Natural killer cell treated with Interleukin-12 subunit alpha and Interleukin-12 subunit beta and Interleukin-15 and Interleukin-18, amount 100 ng/mL, for 72 hours (primary cell): ENCODE measurements around the gene CSNK1D. TPM values are rescaled to one million over a fixed set of nuclear protein-coding genes. Genes with fewer than 3 reads are reported as not detected.

Experiments used
- ATAC-seq, 2 donors: fragments of 150-1000 bp; cut with Tn5 transposase in 1 of 2; sonication (Bioruptor Pico), chemical (Tn5 transposase) in 1 of 2; 2 replicates each; pipeline ENCODE4 v1.10.0; 2021
- DNase-seq: peaks from one replicate; pipeline ENCODE4 v3.0.0; 2022; ENCODE audit warnings: low spot score
- H3K27ac Mint-ChIP-seq, 2 donors: 1 replicate in 1 of 2; 2 replicates in 1 of 2; pipeline ENCODE4 v1.8.0; 2022; ENCODE audit warnings: mixed read lengths in 2 of 2, mild to moderate bottlenecking in 1 of 2, moderate library complexity in 1 of 2
- H3K27me3 Mint-ChIP-seq, 2 donors: 1 replicate in 1 of 2; 2 replicates in 1 of 2; pipeline ENCODE4 v1.8.0; 2022; ENCODE audit warnings: mixed read lengths in 2 of 2
- H3K36me3 Mint-ChIP-seq: one replicate; pipeline ENCODE4 v1.8.0; 2022; ENCODE audit warnings: mixed read lengths
- H3K4me1 Mint-ChIP-seq, 2 donors: 1 replicate in 1 of 2; 2 replicates in 1 of 2; pipeline ENCODE4 v1.8.0; 2022; ENCODE audit warnings: low read depth in 2 of 2, mixed read lengths in 2 of 2, mild to moderate bottlenecking in 1 of 2
- H3K4me3 Mint-ChIP-seq: one replicate; pipeline ENCODE4 v1.8.0; 2022; ENCODE audit warnings: mixed read lengths
- H3K9me3 Mint-ChIP-seq: 2 replicates; pipeline ENCODE4 v1.8.0; 2022; ENCODE audit warnings: mixed read lengths
- total RNA-seq, 2 donors: library from RNA; stranded (reverse); gene quantifications; one replicate each; pipeline ENCODE4 v1.2.3, GENCODE V29; 2022

Gene CSNK1D
- total RNA-seq, 2 donors from 2014 or later: 160 to 215 TPM

DNA sequence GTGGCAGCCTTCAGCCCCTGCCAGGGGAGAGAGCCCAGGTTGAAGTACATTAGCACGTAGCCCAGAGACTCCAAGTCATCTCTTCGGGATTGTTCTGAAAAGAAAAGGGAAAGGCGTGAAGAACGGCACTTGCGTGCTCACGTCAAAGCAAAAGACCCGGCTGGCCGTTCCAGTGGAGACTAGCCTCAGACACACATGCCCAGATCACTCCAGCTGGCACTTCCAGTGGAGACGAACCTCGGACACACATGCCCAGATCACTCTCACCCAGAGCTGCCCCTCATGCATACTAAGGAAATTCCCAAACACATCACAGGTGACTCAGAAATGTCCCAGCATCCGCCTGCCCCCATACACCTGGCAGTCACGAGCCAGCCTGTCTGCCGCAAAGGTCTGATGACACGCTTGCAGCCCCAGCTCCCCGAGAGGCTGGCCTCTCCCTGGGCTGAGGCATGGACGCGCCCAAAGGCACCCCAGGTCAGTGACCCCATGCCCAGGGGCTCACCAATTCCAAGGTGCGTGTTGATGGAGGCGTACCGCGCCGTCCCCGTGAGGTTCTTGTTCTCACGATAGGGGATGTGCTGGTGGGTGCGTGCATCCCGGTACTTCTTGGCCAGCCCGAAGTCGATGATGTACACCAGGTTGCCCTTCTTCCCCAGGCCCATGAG lies 20.9 kb downstream of the CSNK1D start:
- Mint-ChIP-seq H3K36me3 (peaks cover 28% of the 10 kb centered on the region), H3K4me3 (no peak overlapping the region), H3K9me3 (no peaks in the 10 kb centered on the region), H3K27ac (peak overlapping the region in 1 of 2 donors; percentile 48), H3K4me1 (peaks cover 24 to 30% of the 10 kb centered on the region in 2 donors), H3K27me3 (no peaks in the 10 kb centered on the region)
- ATAC-seq (no peak), DNase-seq (no peak)

DNA sequence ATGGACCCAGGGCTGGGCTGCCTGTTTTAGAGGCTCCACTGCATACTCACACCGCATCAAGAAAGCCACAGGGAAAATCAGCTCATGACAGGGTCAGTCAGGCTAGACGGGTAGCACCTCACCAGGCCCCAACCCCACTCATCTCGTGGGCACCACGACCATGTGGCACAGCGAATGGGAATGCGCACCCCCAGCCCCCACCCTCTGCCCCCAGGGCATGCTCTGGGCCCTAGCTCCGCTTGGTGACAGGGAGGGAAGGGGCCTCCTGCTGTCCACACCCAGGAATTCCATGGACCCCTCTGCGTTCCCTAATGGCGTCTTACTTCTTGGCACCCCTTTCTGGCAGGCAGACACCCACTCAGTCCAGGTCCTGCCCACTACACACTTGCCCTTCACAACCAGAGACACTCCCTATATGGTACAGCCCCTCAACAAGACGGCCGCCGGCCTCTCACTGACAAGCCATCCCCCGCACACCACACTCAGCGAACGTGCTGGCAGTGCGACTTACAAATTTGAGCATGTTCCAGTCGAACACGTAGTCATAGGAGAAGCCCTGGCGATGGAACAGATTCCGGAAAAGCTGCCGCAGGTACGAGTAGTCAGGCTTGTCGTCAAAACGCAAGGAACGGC lies 22.5 kb downstream of the CSNK1D start:
- peaks cover 20% of the 10 kb centered on the region for H3K36me3 Mint-ChIP-seq

DNA sequence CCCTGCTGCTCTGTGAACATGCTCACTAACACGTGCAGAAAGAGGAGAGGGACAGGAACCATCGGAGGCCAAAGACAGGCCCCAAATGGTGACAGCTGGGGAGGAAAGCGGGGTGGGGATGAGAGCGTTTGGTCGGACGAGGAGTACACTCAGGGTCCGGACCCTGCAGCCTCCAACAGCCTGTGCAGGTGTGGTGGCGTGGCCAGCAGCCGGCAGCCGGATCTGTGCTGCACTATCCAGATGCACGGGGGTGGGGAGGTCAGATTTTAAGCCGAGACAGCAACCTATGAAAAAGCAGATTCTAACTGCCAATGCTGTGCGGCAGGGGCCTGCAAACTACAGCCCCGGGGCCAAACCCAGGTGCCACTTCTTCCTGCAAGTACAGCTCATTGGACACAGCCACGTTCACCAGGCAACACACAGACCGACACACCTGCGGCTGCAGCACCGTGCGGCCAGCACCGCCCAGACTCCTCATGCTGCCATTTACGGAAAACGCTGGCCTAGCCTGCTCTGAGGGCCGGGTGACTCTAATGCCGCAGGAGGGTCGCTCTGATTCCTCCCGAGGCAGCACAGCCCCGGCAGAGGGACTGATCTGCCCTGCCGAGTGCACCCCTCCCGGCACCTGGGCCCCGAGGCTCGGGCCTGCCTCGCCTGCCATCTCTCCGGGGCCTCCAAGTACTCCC lies 23.5 kb downstream of the CSNK1D start:
- ATAC-seq (no peak), DNase-seq (no peak)
- Mint-ChIP-seq H3K36me3 (peaks cover 19% of the 10 kb centered on the region), H3K4me1 (peaks cover 8 to 39% of the 10 kb centered on the region in 2 donors), H3K27ac (no peak overlapping the region), H3K27me3 (no peaks in the 10 kb centered on the region), H3K4me3 (no peak overlapping the region), H3K9me3 (no peaks in the 10 kb centered on the region)

More for the DNA sequence above, 22.5 kb downstream of the CSNK1D start:
- H3K27me3 Mint-ChIP-seq: no peaks in the 10 kb centered on the region
- ATAC-seq (no peak), DNase-seq (no peak)
- H3K4me3 Mint-ChIP-seq: no peak overlapping the region
- peaks cover 14 to 37% of the 10 kb centered on the region in 2 donors for H3K4me1 Mint-ChIP-seq
- peak overlapping the region; percentile 21 to 68 for H3K27ac Mint-ChIP-seq
- H3K9me3 Mint-ChIP-seq: no peaks in the 10 kb centered on the region

DNA sequence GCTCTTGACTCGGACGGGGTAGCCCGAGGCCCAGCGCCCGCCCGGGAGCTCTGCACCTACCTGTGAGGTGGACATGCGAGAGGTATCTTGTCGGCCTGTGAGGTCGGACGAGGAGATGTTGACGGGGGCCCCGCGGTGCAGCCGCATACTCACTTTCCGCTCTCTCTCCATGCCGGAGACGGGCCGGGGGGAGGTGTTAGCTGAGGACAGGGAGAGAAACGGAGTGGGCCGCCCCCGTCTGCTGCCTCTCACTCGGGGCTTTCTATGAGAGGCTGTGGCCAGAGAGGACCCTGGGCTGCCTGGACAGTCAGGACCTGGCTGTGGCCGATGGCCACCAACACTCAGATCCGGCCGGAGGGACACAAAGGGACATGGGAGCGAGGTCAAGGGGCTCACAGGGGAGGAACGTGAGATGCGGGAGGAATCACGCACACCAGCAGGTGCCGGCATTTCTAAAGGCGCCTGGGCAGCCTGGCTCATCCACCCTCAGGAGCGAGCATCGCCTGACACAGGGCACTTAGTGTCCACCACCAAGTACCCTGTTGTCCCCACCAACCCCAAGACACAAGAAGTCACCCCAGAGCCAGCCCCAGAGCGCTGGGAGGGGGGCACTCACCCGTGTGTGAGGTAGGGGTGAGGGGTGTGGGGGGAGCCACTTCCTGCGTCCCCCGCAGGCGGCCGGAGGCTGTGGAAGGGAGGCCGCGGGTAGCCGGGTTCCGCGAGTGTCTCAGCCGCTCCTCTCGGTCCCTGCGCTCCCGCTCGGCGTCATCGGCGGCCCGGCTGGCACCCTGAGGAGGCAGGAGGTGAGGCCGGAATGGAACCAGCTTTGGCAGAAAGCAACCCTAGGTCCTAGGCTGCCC lies 24.5 kb downstream of the CSNK1D start:
- Mint-ChIP-seq H3K4me1 (peaks cover 16 to 48% of the 10 kb centered on the region in 2 donors), H3K4me3 (no peak overlapping the region), H3K27ac (peak overlapping the region in 1 of 2 donors; percentile 87), H3K9me3 (no peaks in the 10 kb centered on the region), H3K36me3 (peaks cover 29% of the 10 kb centered on the region), H3K27me3 (no peaks in the 10 kb centered on the region)
- DNase-seq: no peak
- ATAC-seq: no peak

DNA sequence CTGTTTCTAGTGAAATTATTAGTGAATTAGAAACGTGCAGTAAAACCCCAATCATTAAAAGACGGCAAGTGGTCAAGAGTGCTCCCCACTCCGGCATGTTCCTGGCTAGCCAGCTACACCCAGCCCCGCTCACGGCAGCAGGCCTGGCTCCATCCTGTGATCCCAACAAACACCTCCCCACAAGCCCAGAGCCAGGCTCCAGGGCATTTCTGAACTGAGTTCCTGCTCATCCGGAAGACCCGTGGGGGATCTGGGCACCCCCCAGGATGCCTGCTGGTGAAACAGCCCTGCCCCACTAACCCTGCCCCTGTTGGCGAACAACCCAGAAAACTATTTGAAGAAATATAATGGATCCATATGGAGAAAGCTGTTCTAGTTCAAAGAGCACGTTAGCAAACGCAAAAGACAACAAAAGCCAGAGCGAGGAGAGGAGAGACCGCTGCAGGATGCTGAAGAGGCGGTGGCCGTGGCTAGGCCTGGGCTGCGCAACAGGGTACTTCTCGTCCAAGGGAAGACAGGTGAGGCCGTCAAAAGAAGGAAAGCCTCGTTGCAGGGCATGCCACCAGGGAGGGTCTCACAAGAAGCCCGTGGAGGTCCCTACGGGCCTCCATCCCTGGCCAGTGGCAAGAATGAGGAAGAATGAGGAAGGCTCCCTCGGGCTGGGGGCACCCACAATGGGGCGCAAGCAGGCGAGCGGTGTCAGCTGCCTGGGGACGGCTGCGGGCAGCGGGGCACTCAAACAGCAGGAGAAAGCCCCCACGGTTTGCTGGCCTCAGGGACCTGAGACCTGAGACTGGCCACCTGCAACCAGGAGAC lies 25.4 kb downstream of the CSNK1D start:
- Mint-ChIP-seq H3K27me3 (no peaks in the 10 kb centered on the region), H3K36me3 (peaks cover 31% of the 10 kb centered on the region), H3K4me3 (no peak overlapping the region), H3K27ac (peak overlapping the region; percentile 43 to 87), H3K4me1 (peaks cover 19 to 53% of the 10 kb centered on the region in 2 donors), H3K9me3 (no peaks in the 10 kb centered on the region)
- ATAC-seq (no peak), DNase-seq (no peak)

DNA sequence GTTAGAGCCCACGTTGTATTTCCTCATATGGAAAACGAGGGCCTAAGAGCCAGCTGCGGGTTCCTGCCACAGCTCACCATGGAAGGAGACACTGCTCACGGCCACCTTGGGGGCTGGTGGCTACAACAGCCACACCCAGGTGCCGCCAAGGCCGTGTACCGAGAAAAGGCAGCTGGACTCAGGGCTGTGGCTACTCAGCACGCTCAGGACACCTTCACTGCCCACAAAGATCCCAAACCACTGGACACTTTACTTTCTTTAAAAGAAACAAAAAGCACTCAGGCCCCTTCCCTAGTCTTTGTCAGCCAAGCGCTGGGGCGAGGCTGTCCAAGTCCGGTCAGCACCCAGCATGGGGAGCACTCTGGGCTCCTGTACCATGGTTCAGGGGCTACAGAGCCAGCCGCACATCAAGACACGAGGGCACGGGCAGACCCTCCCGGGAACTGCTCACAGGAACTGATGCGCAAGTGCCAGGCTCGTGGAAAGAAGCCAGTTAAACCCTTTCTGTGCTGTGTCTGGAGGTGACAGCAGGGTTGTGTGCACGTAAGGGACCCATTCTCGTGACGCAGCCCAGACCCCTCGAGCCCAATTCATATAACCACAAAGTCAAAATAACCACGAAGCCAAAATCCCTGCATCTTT lies 26.2 kb downstream of the CSNK1D start:
- Mint-ChIP-seq H3K36me3 (peaks cover 31% of the 10 kb centered on the region), H3K27me3 (no peaks in the 10 kb centered on the region), H3K4me1 (peaks cover 24 to 56% of the 10 kb centered on the region in 2 donors), H3K4me3 (no peak overlapping the region), H3K9me3 (no peaks in the 10 kb centered on the region), H3K27ac (peak overlapping the region; percentile 66 to 87)
- ATAC-seq (no peak), DNase-seq (no peak)

DNA sequence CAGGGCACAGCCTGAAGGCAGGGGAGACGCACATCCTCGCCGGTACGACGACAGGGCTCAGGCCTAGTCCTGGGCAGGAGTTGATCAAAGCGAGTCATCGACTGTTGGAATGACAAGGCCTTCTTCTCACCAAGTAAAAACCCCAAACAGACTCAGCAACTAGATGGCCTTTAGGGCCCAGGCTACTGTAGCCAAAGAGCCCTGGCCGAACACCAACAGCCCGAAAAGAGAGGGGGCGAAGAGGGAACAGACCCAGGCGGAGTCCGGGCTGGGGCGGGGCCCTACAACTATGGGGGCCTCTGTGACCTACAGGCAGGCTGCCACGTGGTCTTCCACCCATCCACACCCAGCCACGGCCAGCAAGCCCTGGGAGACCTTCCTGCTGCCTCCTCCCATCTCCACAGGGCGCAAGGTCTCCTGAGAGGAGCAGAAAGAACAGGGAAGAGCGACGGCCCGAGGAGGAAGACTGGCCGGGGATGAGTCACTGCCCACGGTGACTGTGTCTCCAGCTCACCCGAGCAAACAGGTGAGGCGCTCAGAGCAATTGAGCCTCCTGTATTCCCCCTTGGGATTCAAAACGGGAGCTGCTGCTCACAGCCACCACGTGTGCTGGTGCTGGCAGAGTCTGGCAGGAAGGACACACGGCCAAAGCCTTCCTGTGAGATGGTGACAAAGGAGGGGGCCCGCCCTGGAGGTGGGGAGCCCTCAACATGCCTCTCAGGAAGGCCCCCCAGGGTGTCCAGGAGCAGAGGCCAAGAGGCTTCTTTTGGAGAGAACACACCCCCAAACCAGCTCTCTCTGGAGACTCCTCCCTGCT lies 26.9 kb downstream of the CSNK1D start:
- Mint-ChIP-seq H3K4me1 (peaks cover 25 to 59% of the 10 kb centered on the region in 2 donors), H3K36me3 (peaks cover 31% of the 10 kb centered on the region), H3K4me3 (no peak overlapping the region), H3K9me3 (no peaks in the 10 kb centered on the region), H3K27me3 (no peaks in the 10 kb centered on the region), H3K27ac (peak overlapping the region; percentile 66 to 87)
- ATAC-seq (no peak), DNase-seq (no peak)

DNA sequence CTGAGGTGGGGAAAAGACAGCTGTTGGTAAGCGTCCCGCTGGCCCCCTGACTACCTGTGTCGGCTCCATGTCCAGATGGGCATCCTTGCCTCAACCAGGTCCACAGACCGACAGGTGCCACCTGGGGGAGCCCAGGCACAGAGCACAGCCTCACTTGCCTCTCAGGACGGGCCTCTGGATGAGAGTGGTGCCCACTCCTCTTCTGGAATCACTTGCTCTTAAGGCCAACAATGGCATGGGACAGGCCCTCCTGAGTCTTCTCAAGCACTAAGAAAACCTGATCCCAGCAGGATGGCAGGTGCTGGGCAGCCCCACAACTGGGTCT lies 27.5 kb downstream of the CSNK1D start:
- no peaks in the 10 kb centered on the region for H3K9me3 Mint-ChIP-seq
- H3K27ac Mint-ChIP-seq: peak overlapping the region; percentile 66 to 87
- ATAC-seq: no peak
- H3K36me3 Mint-ChIP-seq: peaks cover 27% of the 10 kb centered on the region
- no peak overlapping the region for H3K4me3 Mint-ChIP-seq
- DNase-seq: no peak
- H3K4me1 Mint-ChIP-seq: peaks cover 25 to 59% of the 10 kb centered on the region in 2 donors
- no peaks in the 10 kb centered on the region for H3K27me3 Mint-ChIP-seq

DNA sequence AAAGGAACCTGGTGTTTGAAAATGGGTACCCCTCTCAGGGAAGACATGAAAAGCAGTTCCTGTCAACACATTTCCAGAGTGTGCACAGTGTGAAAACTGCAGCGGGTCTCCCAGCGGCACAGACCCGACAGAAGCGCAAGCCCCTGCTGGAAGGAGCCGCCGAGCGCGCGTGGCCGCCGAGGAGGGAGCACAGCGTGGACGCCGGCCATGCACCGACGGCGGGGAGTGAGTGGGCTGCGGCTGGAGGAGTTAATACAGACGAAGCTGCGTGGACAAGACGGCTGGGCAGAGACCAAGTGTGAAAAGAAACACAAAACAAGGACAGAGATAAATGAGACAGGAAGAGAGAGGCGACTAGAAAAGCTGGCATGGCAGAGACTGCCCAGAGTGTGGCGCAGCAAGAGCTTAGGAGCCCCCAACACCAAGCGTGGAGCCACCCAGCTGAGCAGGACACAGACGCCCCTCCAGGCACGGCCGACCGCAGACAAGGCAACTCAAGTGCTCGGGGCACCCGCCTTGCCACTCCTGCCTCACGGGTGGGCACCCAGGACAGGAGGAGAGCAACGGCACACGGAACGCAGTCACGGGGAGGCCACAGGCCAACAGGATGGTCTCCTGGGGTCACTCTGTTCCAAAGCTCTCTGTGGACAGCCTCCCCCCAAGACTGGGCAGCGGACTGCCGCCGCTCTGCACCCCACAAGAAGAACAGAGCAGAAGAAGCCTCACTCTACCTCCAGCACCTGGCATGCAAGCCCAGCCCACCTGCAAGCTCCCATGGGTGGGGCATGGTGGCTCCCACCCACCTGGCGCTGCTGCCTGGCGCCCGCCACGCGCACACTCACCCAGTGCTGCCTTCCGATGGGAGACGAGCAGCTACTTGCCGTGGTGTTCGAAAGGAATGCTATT lies 28.1 kb downstream of the CSNK1D start:
- Mint-ChIP-seq H3K27ac (peak overlapping the region; percentile 42 to 73), H3K27me3 (no peaks in the 10 kb centered on the region), H3K4me3 (no peak overlapping the region), H3K9me3 (no peaks in the 10 kb centered on the region), H3K4me1 (peaks cover 25 to 63% of the 10 kb centered on the region in 2 donors), H3K36me3 (peaks cover 26% of the 10 kb centered on the region)
- no peak for ATAC-seq
- no peak for DNase-seq

DNA sequence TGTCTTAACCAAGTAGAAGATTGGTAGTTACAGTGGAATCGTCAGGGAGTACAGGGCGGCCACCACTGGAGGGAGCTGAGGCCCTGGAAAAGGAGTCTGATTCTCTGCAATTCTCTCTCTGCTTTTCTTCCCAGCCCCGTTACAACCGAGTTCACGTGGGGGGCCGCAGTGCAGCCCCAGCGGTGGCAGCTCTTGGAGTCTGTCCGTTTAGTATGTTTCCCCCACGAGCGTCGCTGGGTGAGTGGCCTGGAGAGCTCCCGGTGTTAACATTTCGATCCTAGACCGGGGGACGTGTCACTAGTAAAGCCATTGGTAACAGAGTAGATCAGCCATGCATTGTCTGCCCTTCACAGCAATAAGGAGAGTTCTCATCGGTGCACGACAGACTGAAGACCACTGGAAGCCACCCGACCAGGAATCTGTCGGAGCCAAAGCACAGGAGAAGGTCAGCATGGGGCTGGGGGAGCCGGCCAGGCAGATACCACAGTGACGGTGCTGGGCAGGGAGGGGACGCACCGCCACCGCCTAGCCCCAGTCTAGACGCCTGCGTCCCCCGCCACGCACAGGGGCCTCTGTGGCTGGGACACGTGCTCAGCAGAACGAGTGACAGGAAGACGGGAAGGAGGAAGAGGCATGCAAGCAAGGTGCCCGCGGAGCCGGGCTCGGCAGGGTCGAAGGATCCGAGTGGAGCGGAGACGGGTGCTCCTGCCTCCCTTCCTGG lies 28.9 kb downstream of the CSNK1D start:
- peak overlapping the region; percentile 42 to 73 for H3K27ac Mint-ChIP-seq
- H3K27me3 Mint-ChIP-seq: no peaks in the 10 kb centered on the region
- H3K36me3 Mint-ChIP-seq: peaks cover 26% of the 10 kb centered on the region
- no peak for DNase-seq
- no peaks in the 10 kb centered on the region for H3K9me3 Mint-ChIP-seq
- peak overlapping the region; percentile 32 for H3K4me3 Mint-ChIP-seq
- H3K4me1 Mint-ChIP-seq: peaks cover 25 to 66% of the 10 kb centered on the region in 2 donors
- ATAC-seq: no peak
